Gastroesophageal sphincter (tissue), 4 donors: ENCODE results near the gene SH3BP2. TPM values are rescaled to one million over a fixed set of nuclear protein-coding genes. Genes with fewer than 3 reads are reported as not detected.

Experiments used
- ATAC-seq: fragments of 150-250 bp; one replicate; pipeline ENCODE4 v1.9.1; 2016; ENCODE audit warnings: mild to moderate bottlenecking, moderate library complexity
- H3K27ac ChIP-seq, 4 donors: fragments of 200-600 bp; sonication (generic) in 3 of 4; 1 replicate in 3 of 4; 2 replicates in 1 of 4; pipeline ENCODE4 v1.5.1; 2016 to 2019
- H3K27me3 ChIP-seq: fragments of 200-600 bp; sonication (generic); one replicate; pipeline ENCODE4 v1.5.1; 2019
- H3K36me3 ChIP-seq, 2 donors: fragments of 200-600 bp; sonication (generic); one replicate each; pipeline ENCODE4 v1.5.1; 2019; ENCODE audit warnings: control low read depth in 1 of 2
- H3K4me1 ChIP-seq, 3 donors: fragments of 200-600 bp; sonication (generic); 1 replicate in 2 of 3; 2 replicates in 1 of 3; pipeline ENCODE4 v1.5.1; 2016 to 2019; ENCODE audit warnings: control low read depth in 2 of 3
- H3K4me3 ChIP-seq, 2 donors: fragments of 200-600 bp; sonication (generic); one replicate each; pipeline ENCODE4 v1.5.1; 2019; ENCODE audit warnings: mild to moderate bottlenecking in 1 of 2, moderate library complexity in 1 of 2
- H3K9me3 ChIP-seq, 3 donors: fragments of 200-600 bp; sonication (generic); one replicate each; pipeline ENCODE4 v1.5.1; 2017 to 2019; ENCODE audit warnings: control low read depth in 2 of 3
- EP300 ChIP-seq: sonication (generic); formaldehyde crosslinking; IDR thresholded peaks from one replicate; pipeline ENCODE4 v1.6.1; 2017; ENCODE audit warnings: antibody characterized with exemption, mild to moderate bottlenecking
- POLR2A ChIP-seq, 2 donors: fragments of 450-650 bp; IDR thresholded peaks; one replicate each; pipeline ENCODE4 v1.6.1; 2017; ENCODE audit warnings: antibody characterized with exemption in 2 of 2, mild to moderate bottlenecking in 2 of 2, moderate library complexity in 1 of 2
- POLR2AphosphoS5 ChIP-seq: sonication (generic); formaldehyde crosslinking; IDR thresholded peaks from one replicate; pipeline ENCODE4 v1.6.1; 2017; ENCODE audit warnings: antibody characterized with exemption
- WGBS, 2 donors: methylation state at CpG; one replicate each; pipeline ENCODE4 v1.1.5; 2018; ENCODE audit warnings: low coverage in 1 of 2; 5-methylcytosine and 5-hydroxymethylcytosine counted together
- total RNA-seq, 4 donors: library from RNA; depleted of rRNA; stranded (reverse); fragments of >200 nt; gene quantifications; one replicate each; pipeline ENCODE4 v1.1.0, GENCODE V29; 2016
- TF ChIP-seq, protein P1 (sequence below), 4 experiments: fragments of 200-600 bp in 2 of 4; fragments of 450-650 bp in 2 of 4; sonication (generic) in 1 of 4; IDR thresholded peaks; one replicate each; pipeline ENCODE4 v1.5.1; 2017 to 2019; ENCODE audit warnings: antibody characterized with exemption in 4 of 4, mild to moderate bottlenecking in 2 of 4, moderate library complexity in 2 of 4

Gene SH3BP2
- total RNA-seq, 4 donors from 2014 or later = 26.8 to 36.4 (median 29.3) TPM

DNA sequence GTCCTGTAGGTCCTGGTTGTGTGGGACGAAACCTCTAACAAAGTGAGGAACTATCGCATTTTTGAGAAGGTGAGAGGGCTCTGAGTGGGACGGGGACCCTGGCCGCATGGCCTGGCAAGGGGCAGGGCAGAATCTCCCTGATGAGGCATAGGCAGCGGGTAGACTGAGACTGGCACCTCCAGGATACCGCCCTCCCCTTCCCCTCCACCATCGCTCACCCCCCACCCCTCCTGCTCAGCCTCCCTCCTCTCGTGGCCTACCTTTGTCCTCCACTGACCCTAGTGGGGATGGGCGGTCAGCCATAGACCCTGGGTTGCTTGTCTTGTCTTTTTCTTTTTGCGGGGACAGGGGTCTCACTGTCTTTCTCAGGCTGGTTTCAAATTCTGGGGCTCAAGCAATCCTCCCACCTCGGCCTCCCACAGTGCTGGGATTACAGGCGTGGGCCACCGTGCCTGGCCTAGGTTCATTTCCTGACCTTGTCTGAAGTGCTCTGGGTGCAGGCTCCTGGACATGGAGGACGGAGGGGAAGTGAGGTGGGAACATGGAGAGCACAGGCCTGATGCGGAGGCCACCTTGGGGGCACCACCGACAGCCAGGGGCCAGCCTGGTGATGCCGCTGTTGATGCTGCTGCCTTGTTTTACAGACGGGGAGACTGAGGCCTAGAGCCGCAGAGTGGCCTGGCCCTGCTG is 40.2 kb downstream of the SH3BP2 start:
- WGBS, 2 donors = 80% methylated on average over 1 of the region's 19 CpGs; no CpG with 5 or more reads in 1 of the 2 donors
- Histone ChIP-seq H3K4me1 (peaks cover 0 to 25% (median 8%) of the 10 kb centered on the region in 3 donors), H3K27me3 (no peaks in the 10 kb centered on the region), H3K36me3 (peaks cover 0 to 79% of the 10 kb centered on the region in 2 donors), H3K27ac (no peak overlapping the region), H3K9me3 (no peaks in the 10 kb centered on the region), H3K4me3 (no peak overlapping the region)
- TF ChIP-seq POLR2AphosphoS5 = no peak
- TF ChIP-seq EP300 = no peak
- TF ChIP-seq, protein P1, sequence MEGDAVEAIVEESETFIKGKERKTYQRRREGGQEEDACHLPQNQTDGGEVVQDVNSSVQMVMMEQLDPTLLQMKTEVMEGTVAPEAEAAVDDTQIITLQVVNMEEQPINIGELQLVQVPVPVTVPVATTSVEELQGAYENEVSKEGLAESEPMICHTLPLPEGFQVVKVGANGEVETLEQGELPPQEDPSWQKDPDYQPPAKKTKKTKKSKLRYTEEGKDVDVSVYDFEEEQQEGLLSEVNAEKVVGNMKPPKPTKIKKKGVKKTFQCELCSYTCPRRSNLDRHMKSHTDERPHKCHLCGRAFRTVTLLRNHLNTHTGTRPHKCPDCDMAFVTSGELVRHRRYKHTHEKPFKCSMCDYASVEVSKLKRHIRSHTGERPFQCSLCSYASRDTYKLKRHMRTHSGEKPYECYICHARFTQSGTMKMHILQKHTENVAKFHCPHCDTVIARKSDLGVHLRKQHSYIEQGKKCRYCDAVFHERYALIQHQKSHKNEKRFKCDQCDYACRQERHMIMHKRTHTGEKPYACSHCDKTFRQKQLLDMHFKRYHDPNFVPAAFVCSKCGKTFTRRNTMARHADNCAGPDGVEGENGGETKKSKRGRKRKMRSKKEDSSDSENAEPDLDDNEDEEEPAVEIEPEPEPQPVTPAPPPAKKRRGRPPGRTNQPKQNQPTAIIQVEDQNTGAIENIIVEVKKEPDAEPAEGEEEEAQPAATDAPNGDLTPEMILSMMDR (IDR thresholded peaks at IDR 0.05) = no peak
- TF ChIP-seq POLR2A (IDR thresholded peaks at IDR 0.05) = no peak
- ATAC-seq = no peak

DNA sequence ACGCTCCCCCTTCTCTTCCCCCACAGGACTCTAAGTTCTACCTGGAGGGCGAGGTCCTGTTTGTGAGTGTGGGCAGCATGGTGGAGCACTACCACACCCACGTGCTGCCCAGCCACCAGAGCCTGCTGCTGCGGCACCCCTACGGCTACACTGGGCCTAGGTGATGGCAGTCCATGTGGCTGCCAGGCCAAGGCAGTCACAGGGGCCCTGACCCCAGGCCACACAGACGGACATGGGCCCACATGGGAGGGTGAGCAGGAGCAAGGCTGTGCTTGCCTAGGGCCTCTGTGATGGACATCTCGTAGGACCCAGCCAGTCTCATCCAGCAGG is 40.8 kb downstream of the SH3BP2 start:
- Histone ChIP-seq H3K36me3 (peaks cover 0 to 74% of the 10 kb centered on the region in 2 donors), H3K27me3 (no peaks in the 10 kb centered on the region), H3K4me1 (peaks cover 0 to 25% (median 8%) of the 10 kb centered on the region in 3 donors), H3K4me3 (no peak overlapping the region), H3K27ac (no peak overlapping the region), H3K9me3 (no peaks in the 10 kb centered on the region)
- TF ChIP-seq, protein P1 (IDR thresholded peaks at IDR 0.05) = no peak
- TF ChIP-seq POLR2A (IDR thresholded peaks at IDR 0.05) (no peak), EP300 (no peak), POLR2AphosphoS5 (no peak)
- WGBS, 2 donors = 100% methylated on average over 1 of the region's 7 CpGs; no CpG with 5 or more reads in 1 of the 2 donors
- no peak for ATAC-seq

DNA sequence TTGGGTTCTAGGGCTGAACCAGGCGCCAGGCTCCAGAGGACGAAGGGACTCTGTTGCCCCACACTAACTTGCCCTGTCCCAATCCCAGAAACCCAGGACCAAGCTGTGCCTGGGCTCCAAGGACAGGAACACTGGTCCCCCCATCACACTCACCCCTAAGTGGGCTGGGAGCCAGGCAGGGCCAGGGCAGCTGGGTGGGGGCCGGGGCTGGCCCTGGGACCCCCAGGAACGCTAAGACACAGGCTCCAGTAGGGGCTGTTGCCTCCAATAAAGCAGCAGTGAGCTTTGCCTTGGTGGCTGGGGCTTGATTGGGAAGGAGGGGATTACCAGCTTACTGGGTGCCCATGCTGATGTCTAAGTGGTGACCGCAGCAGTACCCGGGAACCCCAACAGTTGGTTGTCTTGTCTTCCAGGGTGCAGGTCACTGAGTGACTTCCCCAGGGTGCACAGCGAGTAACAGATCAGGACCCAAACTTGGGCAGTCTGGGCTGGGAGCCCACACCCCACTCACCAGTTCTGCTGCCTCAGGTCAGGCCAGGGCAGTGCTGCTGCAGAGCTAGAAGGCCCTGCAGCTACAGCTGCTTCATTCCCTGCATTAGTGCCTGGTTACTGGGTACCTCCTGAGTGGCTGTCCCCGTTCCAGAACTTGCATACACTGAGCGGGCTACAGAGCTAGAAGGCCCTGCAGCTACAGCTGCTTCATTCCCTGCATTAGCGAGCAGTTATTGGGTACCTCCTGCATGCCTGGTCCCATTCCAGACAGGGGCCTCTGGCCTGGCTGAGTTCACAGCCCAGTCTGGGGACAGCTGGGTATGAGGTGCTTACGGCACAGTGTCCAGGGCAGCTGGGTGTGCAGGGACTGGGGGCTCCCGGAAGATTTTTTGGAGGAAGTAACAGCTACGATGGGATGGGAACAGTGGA is 41.4 kb downstream of the SH3BP2 start:
- WGBS, 2 donors = 20% methylated on average over 1 of the region's 13 CpGs; no CpG with 5 or more reads in 1 of the 2 donors
- H3K27ac ChIP-seq = no peak overlapping the region
- no peaks in the 10 kb centered on the region for H3K9me3 ChIP-seq
- no peak for TF ChIP-seq EP300
- no peak for TF ChIP-seq POLR2AphosphoS5
- no peak for TF ChIP-seq POLR2A (IDR thresholded peaks at IDR 0.05)
- TF ChIP-seq, protein P1 (IDR thresholded peaks at IDR 0.05) = no peak
- H3K4me3 ChIP-seq = no peak overlapping the region
- no peak for ATAC-seq
- H3K4me1 ChIP-seq = peaks cover 0 to 25% (median 8%) of the 10 kb centered on the region in 3 donors
- no peaks in the 10 kb centered on the region for H3K27me3 ChIP-seq
- H3K36me3 ChIP-seq = peaks cover 0 to 68% of the 10 kb centered on the region in 2 donors

DNA sequence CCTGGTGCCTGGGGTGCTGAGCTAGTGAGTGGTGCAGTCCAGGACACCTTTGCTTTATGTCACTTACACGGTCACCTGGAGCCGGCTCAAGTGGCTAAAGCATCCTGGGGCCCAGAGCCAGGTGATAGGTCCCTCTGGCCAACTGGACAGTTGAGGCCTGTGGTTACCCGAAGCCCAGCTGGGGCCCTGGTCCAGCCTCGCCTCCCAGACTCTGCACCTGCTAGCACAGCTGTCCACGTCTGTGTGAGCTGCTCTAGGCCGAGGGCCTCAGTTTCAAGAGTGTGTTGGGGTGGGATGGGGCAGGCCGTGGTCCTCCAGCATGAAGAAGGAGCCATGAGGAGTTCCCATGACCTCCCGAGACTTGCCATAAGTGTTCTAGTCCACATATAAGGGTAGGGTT is 43.1 kb downstream of the SH3BP2 start:
- ATAC-seq = no peak

More for the DNA sequence above, 43.1 kb downstream of the SH3BP2 start:
- H3K4me3 ChIP-seq = no peak overlapping the region
- H3K9me3 ChIP-seq = no peaks in the 10 kb centered on the region
- no peaks in the 10 kb centered on the region for H3K27me3 ChIP-seq
- no CpG with 5 or more reads among the region's 8 CpGs for WGBS, 2 donors
- H3K4me1 ChIP-seq = peaks cover 0 to 25% (median 8%) of the 10 kb centered on the region in 3 donors
- TF ChIP-seq POLR2AphosphoS5 (no peak), EP300 (no peak), POLR2A (IDR thresholded peaks at IDR 0.05) (no peak)
- TF ChIP-seq, protein P1 (IDR thresholded peaks at IDR 0.05) = no peak
- peaks cover 0 to 50% of the 10 kb centered on the region in 2 donors for H3K36me3 ChIP-seq
- H3K27ac ChIP-seq = no peak overlapping the region
